Measurements from ENCODE around the gene QSOX2. TPM values are rescaled to one million over a fixed set of nuclear protein-coding genes. Genes with fewer than 3 reads are reported as not detected.

The QSOX2 gene
- total RNA-seq, 2 experiments from 2014 or later, result 14.4 TPM

GRCh38 chr9:136241542-136241941 lies 4.1 kb downstream of the QSOX2 start:
- Mint-ChIP-seq H3K36me3 (ENCODE audit: low read depth) (peaks cover 7% of the 10 kb centered on the region), H3K27me3 (no peaks in the 10 kb centered on the region), H3K9me3 (no peaks in the 10 kb centered on the region), H3K4me1 (ENCODE audit: low read depth) (peaks cover 48% of the 10 kb centered on the region), H3K4me3 (no peak overlapping the region), H3K27ac (no peak overlapping the region)
- no peak overlapping the region for H3K27ac ChIP-seq (ENCODE audit: low read depth in 1 of 2, low read length in 2 of 2)
- peaks cover 9% of the 10 kb centered on the region for H3K36me3 ChIP-seq (ENCODE audit: insufficient read depth, low read length)
- DNase-seq, result no peak
- no peak for TF ChIP-seq CTCF (IDR thresholded peaks at IDR 0.05)
- no peaks in the 10 kb centered on the region for H3K27me3 ChIP-seq (ENCODE audit: control insufficient read depth in 1 of 2, insufficient read depth in 2 of 2, low read length in 2 of 2)
- no peaks in the 10 kb centered on the region for H3K9me3 ChIP-seq (ENCODE audit: control insufficient read depth in 1 of 2, insufficient read depth in 1 of 2, low read length in 2 of 2)
- ChIA-PET CTCF (no interaction called here), POLR2A (no interaction called here)
- H3K4me1 ChIP-seq (ENCODE audit: insufficient read depth, low read length), result peaks cover 41% of the 10 kb centered on the region
- intact Hi-C loops (cut with DNase I, micrococcal nuclease), result loop anchor here in 1 of 2 experiments (10.0 kb wide), 1 partner anchor 277 kb away; the partner anchor contains the start of gene UBAC1
- ATAC-seq (ENCODE audit: poor library complexity), result no peak
- no peak overlapping the region for H3K4me3 ChIP-seq (ENCODE audit: low read length)

GRCh38 chr9:136240941-136241340 lies 4.7 kb downstream of the QSOX2 start:
- Histone ChIP-seq H3K9me3 (ENCODE audit: control insufficient read depth in 1 of 2, insufficient read depth in 1 of 2, low read length in 2 of 2) (no peaks in the 10 kb centered on the region), H3K27ac (ENCODE audit: low read depth in 1 of 2, low read length in 2 of 2) (no peak overlapping the region), H3K4me1 (ENCODE audit: insufficient read depth, low read length) (peaks cover 38% of the 10 kb centered on the region), H3K36me3 (ENCODE audit: insufficient read depth, low read length) (peaks cover 13% of the 10 kb centered on the region), H3K4me3 (ENCODE audit: low read length) (no peak overlapping the region), H3K27me3 (ENCODE audit: control insufficient read depth in 1 of 2, insufficient read depth in 2 of 2, low read length in 2 of 2) (no peaks in the 10 kb centered on the region)
- no peak for DNase-seq
- no peak for ATAC-seq (ENCODE audit: poor library complexity)
- TF ChIP-seq CTCF (IDR thresholded peaks at IDR 0.05), result no peak
- H3K36me3 Mint-ChIP-seq (ENCODE audit: low read depth), result peaks cover 12% of the 10 kb centered on the region
- no peaks in the 10 kb centered on the region for H3K27me3 Mint-ChIP-seq
- H3K4me1 Mint-ChIP-seq (ENCODE audit: low read depth), result peaks cover 45% of the 10 kb centered on the region
- no peak overlapping the region for H3K27ac Mint-ChIP-seq
- POLR2A ChIA-PET, result no interaction called here
- no peak overlapping the region for H3K4me3 Mint-ChIP-seq
- CTCF ChIA-PET, result no interaction called here
- H3K9me3 Mint-ChIP-seq, result no peaks in the 10 kb centered on the region
- intact Hi-C loops (cut with DNase I, micrococcal nuclease), result loop anchor here in 1 of 2 experiments (10.0 kb wide), 1 partner anchor 276 kb away; the partner anchor contains the start of gene UBAC1

GRCh38 chr9:136239983-136240330 lies 5.7 kb downstream of the QSOX2 start:
- H3K27ac Mint-ChIP-seq, result no peak overlapping the region
- H3K9me3 ChIP-seq (ENCODE audit: control insufficient read depth in 1 of 2, insufficient read depth in 1 of 2, low read length in 2 of 2), result no peaks in the 10 kb centered on the region
- H3K4me3 Mint-ChIP-seq, result no peak overlapping the region
- ATAC-seq (ENCODE audit: poor library complexity), result no peak
- no peak for DNase-seq
- H3K4me3 ChIP-seq (ENCODE audit: low read length), result no peak overlapping the region
- H3K4me1 ChIP-seq (ENCODE audit: insufficient read depth, low read length), result peaks cover 35% of the 10 kb centered on the region
- no peak for TF ChIP-seq CTCF (IDR thresholded peaks at IDR 0.05)
- intact Hi-C loops (cut with DNase I, micrococcal nuclease), result loop anchor here in 1 of 2 experiments (10.0 kb wide), 1 partner anchor 275 kb away; the partner anchor contains the start of gene UBAC1
- H3K9me3 Mint-ChIP-seq, result no peaks in the 10 kb centered on the region
- CTCF ChIA-PET, result no interaction called here
- H3K27ac ChIP-seq (ENCODE audit: low read depth in 1 of 2, low read length in 2 of 2), result no peak overlapping the region
- POLR2A ChIA-PET, result interaction anchor here (0.6 kb wide), 1 partner anchor 27 kb away, joined by 3 read pairs; no protein-coding TSS in a partner anchor
- no peaks in the 10 kb centered on the region for H3K27me3 ChIP-seq (ENCODE audit: control insufficient read depth in 1 of 2, insufficient read depth in 2 of 2, low read length in 2 of 2)
- peaks cover 40% of the 10 kb centered on the region for H3K4me1 Mint-ChIP-seq (ENCODE audit: low read depth)
- no peaks in the 10 kb centered on the region for H3K27me3 Mint-ChIP-seq
- H3K36me3 Mint-ChIP-seq (ENCODE audit: low read depth), result peaks cover 15% of the 10 kb centered on the region
- H3K36me3 ChIP-seq (ENCODE audit: insufficient read depth, low read length), result peaks cover 23% of the 10 kb centered on the region
